ENCODE results near the gene SNAP23.
"Not testable (repeated sequence)": the region's sequence is repeated elsewhere in the genome, so short reads cannot be mapped to it uniquely, and the experiment has no call there.

SNAP23 gene

GRCh38 chr15:42498212-42499068 lies 3.0 kb downstream of the SNAP23 start:
- DNase-seq (ENCODE audit: low read depth in 3 of 3): no peak

- no peak for DNase-seq (ENCODE audit: low read depth in 3 of 3)
Observed at GRCh38 chr15:42499858-42500609, 4.6 kb downstream of the SNAP23 start.

GRCh38 chr15:42502477-42502876 lies 7.0 kb downstream of the SNAP23 start:
- DNase-seq (ENCODE audit: low read depth in 3 of 3): no peak

GRCh38 chr15:42503825-42504224 lies 8.4 kb downstream of the SNAP23 start:
- no peak for DNase-seq (ENCODE audit: low read depth in 3 of 3)

GRCh38 chr15:42504631-42505030 lies 9.2 kb downstream of the SNAP23 start:
- DNase-seq (ENCODE audit: low read depth in 3 of 3): no peak

- DNase-seq (ENCODE audit: low read depth in 3 of 3): no peak
Observed at GRCh38 chr15:42507514-42507913, 12.1 kb downstream of the SNAP23 start.

GRCh38 chr15:42508263-42508690 lies 12.8 kb downstream of the SNAP23 start:
- DNase-seq (ENCODE audit: low read depth in 3 of 3): no peak

- DNase-seq (ENCODE audit: low read depth in 3 of 3): no peak
Observed at GRCh38 chr15:42510258-42511006, 15.0 kb downstream of the SNAP23 start.

GRCh38 chr15:42511007-42511391 lies 15.6 kb downstream of the SNAP23 start:
- no peak for DNase-seq (ENCODE audit: low read depth in 3 of 3)

- no peak for DNase-seq (ENCODE audit: low read depth in 3 of 3)
Observed at GRCh38 chr15:42523331-42523730, 27.9 kb downstream of the SNAP23 start.

- no peak for DNase-seq (ENCODE audit: low read depth in 3 of 3)
Observed at GRCh38 chr15:42528970-42529369, 33.5 kb downstream of the SNAP23 start.

- no peak for DNase-seq (ENCODE audit: low read depth in 3 of 3)
Observed at GRCh38 chr15:42533246-42533645, 37.8 kb downstream of the SNAP23 start.

- DNase-seq (ENCODE audit: low read depth in 3 of 3): no peak
Observed at GRCh38 chr15:42544853-42545629, 49.6 kb downstream of the SNAP23 start.

GRCh38 chr15:42547918-42548248 lies 52.4 kb downstream of the SNAP23 start:
- no peak for DNase-seq (ENCODE audit: low read depth in 3 of 3)

GRCh38 chr15:42548249-42549031 lies 53.0 kb downstream of the SNAP23 start, which contains the start of the genes HAUS2 and LRRC57:
HAUS2 (plus strand) TSS chr15:42548838; CDS start chr15:42548873, 35 bp downstream.
LRRC57 (minus strand) TSS chr15:42548793; CDS start chr15:42548434, 359 bp downstream.
- DNase-seq (ENCODE audit: low read depth in 3 of 3): peak; percentile 73 to 83 (median 76)

- no peak for DNase-seq (ENCODE audit: low read depth in 3 of 3)
Observed at GRCh38 chr15:42549032-42549491, 53.6 kb downstream of the SNAP23 start.

- no peak for DNase-seq (ENCODE audit: low read depth in 3 of 3)
Observed at GRCh38 chr15:42549741-42550392, 54.4 kb downstream of the SNAP23 start.

- DNase-seq (ENCODE audit: low read depth in 3 of 3): no peak
Observed at GRCh38 chr15:42553554-42553953, 58.1 kb downstream of the SNAP23 start.

GRCh38 chr15:42556550-42557207 lies 61.2 kb downstream of the SNAP23 start:
- DNase-seq (ENCODE audit: low read depth in 3 of 3): not testable (repeated sequence)

All from stimulated activated CD4-positive, alpha-beta T cell treated with anti-CD3 and anti-CD28 coated beads, TNF-alpha, amount 100 ng/mL, for 48 hours (primary cell).